Left lobe of liver (tissue), 2 donors: ENCODE measurements around the gene SLC34A1. TPM values are rescaled to one million over a fixed set of nuclear protein-coding genes. Genes with fewer than 3 reads are reported as not detected.

ENCODE experiments used
- ATAC-seq: fragments of 200-7000 bp; cut with Tn5 transposase; one replicate; pipeline ENCODE4 v1.9.1; 2020; ENCODE audit warnings: mild to moderate bottlenecking, moderate library complexity
- DNase-seq: peaks from one replicate; pipeline ENCODE4 v3.0.0-alpha.2; 2020; ENCODE audit warnings: low spot score
- total RNA-seq: library from RNA; stranded (reverse); gene quantifications from one replicate; pipeline ENCODE4 v1.2.1, GENCODE V29; 2021
- donor health status: DM: no; HTN: no; CAD: no; lungs with moderate emphysema.
- donor health status: DM: no; HTN: yes; CAD: no.

The SLC34A1 gene
- total RNA-seq, 1 donor from 2014 or later = 3.0 TPM

- ATAC-seq (no peak), DNase-seq (no peak)
Observed at GRCh38 chr5:177385720-177386119, 1.5 kb downstream of the SLC34A1 start.

- DNase-seq (no peak), ATAC-seq (no peak)
Observed at GRCh38 chr5:177386542-177386941, 2.3 kb downstream of the SLC34A1 start.

DNA sequence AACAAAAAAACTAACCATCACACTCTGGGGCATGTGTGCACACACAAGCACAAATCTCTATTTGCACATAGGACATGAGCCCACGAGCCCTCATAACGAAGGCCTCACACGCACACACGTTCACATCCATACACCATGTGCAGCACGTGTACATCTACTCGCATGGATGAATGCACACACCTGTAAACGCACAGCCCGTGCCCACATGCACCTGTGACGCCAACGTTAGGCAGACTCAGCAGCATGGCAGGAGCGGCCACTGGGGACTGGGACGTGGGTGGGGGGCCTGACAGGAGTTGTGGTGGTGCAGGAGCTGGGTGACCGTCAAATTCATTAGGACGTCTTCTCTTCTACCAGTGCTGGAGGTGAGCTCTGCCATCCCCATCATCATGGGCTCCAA, 3.2 kb downstream of the SLC34A1 start:
- DNase-seq = no peak
- ATAC-seq = no peak

DNA sequence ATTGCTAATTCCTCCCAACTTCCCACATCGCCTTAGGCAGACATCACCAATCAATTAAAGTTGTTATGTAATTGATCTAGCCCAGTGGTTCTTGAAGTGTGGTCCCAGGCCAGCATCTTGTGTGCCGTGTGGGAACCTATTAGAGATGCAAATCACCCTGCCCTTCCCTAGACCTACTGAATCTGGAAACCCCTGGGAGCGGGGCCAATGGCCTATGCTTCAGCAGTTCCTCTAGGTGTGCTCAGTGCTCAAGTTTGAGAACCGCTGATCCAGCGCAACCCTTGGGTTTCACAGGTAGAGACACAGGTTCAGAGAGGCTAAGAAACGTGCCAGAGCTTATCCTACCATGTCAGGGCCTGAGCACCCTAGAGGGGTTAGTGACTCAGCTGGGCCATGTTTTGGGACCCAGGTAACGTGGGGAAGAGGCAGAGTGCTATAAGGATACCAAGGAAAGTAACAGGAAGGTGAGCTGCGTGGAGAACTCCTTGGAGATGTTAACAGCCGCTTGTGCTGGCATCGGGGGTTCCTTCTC, 4.4 kb downstream of the SLC34A1 start:
- DNase-seq (no peak), ATAC-seq (no peak)

DNA sequence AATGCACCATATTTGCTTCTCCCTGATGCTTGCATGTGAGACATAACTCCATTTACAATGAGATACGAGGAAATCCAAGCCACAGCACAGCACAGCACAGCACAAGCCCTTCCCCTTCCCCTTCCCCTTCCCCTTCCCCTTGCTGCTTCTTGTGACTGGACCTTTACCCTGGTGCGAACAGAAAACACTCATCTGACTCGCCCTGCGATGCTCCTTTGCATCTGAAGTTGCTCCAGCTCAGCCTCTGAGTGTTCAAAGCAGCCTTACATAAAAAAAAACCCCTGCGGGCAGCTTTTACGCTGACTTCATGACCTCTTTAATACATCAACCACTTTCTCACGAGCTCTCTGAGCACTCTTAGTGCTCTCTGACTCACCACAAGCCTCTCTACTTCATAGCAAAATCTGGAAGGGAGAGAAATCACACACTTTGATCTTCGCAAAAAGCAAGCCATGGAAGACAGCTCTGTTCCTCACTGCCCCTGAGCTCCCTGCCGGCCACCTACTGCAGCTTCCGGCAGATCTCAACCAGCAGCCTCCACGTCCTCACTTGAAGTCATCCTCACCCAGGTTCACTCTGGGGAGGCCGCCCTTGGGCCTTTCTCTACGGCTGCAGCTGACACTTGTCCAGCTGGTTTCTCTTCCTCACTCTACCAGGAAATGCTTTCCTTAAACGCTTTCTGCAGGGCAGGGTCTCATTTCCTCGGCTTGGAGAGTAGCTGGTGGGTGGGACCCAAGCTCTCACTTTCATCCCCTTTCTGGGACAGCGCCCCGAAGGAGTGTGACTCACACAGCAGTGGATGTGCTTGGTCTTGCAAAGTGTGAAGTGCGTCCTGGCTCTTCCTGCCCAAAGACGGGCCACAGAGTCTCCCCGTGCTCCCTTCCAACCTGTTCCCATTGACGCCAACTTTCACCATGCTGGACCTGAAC, 5.3 kb downstream of the SLC34A1 start:
- DNase-seq (no peak), ATAC-seq (peak; percentile 4)

GRCh38 chr5:177390363-177391300, 6.4 kb downstream of the SLC34A1 start:
- ATAC-seq (peak; percentile 96), DNase-seq (no peak)

DNA sequence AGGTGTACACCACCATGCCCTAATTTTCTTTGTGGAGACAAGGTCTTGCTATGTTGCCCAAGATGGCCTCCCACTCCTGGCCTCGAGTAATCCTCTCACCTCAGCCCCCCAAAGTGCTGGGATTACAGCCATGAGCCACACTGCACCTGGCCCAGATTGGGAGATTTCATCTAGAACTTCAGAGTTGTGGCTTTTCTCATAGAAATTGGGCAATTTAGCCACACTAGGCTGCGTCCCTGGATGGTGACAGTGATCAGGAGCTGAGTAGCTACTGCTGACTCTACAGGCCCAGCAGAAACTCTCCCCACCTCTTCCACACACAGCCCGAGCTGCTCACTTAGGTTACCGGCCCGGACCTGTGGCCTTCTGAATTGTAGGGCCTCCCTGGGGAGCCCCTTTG, 8.5 kb downstream of the SLC34A1 start:
- no peak for ATAC-seq
- no peak for DNase-seq

DNA sequence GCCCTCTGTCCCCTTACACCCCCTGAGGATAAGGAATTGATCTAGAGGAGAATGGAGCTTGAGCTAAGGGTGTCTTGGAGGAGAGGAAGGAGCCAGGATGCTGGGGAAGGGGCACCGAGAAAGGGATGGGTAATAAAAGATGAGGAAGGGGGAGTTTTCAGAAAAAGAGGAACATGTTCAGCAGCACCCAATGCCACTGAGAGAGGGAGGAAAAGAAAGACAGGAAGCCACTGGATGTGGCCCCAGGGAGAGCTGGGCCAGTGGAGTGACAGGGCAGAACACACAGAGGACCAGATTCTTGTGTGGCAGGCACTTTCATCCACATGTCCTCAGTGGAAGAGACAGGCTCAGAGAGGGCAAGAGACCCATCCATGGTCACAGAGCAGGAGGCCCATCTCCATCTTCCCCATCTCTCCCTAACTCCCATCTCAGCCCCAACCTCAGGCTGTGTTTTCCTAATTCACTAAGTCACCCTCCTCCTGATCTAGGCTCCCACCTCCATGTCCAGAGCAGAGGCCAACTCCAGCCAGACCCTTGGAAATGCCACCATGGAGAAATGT, 9.1 kb downstream of the SLC34A1 start:
- ATAC-seq = no peak
- DNase-seq = no peak

DNA sequence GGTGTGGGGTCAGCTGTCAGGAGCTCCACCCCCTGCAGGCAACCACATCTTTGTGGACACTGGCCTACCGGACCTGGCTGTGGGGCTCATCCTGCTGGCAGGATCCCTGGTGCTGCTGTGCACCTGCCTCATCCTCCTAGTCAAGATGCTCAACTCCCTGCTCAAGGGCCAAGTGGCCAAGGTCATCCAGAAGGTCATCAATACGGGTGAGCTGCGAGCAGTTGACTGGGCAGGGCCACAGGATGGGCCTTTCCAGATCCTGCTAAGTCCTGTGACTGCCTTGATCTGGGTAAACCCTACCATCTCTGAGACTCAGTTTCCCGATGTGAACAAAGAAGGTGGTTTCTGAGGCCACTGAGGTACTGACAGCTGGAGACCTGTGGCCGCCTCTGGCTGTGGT, 9.8 kb downstream of the SLC34A1 start:
- ATAC-seq (no peak), DNase-seq (no peak)

DNA sequence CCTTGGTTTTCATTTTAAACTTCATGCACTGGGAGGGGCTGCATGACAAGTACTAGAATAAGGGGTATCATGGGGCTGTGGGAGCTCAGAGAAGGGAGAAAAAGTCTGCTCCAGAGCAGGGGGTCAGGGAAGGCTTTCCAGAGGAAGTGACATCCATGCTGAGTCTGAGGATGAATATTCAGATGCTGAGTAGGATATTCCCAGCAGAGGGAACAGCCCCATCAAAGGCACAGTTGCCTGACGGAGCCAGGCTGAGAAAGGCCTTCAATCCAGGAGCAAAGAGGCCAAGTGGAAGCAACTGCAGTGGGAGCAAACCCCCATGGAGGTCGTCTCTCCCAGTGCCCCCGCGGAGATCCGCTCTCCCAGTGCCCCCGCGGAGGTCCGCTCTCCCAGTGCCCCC, 11.8 kb downstream of the SLC34A1 start:
- no peak for DNase-seq
- ATAC-seq = no peak

GRCh38 chr5:177396807-177397206, 12.6 kb downstream of the SLC34A1 start:
- no peak for ATAC-seq
- DNase-seq = no peak

GRCh38 chr5:177397875-177398390, 13.7 kb downstream of the SLC34A1 start:
- DNase-seq (no peak), ATAC-seq (no peak)

DNA sequence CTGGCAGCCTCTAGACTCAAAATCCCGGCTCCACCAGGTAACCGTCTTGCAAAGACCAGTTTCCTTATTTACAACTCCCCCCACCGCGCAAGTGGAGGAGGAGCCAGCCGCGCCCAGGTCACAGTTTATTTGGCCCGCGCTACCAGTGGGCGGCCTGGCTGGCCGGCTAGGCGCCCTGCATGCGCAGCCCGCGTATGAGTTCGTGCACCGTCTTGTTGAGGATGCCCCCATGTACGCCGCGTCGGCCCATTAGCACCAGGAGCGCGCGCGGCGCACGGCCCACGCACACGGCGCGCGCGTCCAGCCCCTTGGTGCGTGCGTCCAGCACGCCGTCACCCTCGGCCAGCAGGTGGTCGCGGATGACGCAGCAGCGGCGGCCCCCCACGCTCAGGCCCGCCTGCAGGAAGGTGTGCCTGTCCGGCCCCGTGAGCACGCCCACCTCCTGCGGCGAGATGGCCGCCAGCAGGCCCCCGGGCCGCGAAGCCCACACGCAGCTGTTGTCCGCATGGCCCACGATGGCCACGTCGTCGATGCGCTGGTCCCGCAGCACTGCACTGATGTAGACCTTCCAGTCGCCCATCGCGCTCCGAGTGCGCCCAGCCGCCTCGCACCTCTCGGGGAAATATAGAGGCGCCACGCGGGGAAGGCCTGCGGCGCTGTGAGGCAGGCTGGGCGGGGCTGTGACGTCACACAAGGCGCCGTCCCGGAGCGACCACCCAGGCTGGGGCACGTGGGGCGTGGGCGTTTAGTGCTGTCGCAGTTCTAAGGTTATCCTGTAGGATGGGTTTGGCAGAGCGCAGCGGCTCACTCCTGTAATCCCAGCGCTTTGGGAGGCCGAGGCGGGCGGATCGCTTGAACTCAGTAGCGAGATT, 16.0 kb downstream of the SLC34A1 start, which contains the start of gene PFN3:
Gene PFN3 (minus strand): TSS at position 665 of the 872 bp plus-strand sequence. CDS start 85 bp downstream, at position 580.
- ATAC-seq = peak; percentile 71
- no peak for DNase-seq

GRCh38 chr5:177402271-177403043, 18.2 kb downstream of the SLC34A1 start:
- ATAC-seq (no peak), DNase-seq (no peak)

GRCh38 chr5:177403102-177403791, 19.0 kb downstream of the SLC34A1 start:
- no peak for ATAC-seq
- no peak for DNase-seq

DNA sequence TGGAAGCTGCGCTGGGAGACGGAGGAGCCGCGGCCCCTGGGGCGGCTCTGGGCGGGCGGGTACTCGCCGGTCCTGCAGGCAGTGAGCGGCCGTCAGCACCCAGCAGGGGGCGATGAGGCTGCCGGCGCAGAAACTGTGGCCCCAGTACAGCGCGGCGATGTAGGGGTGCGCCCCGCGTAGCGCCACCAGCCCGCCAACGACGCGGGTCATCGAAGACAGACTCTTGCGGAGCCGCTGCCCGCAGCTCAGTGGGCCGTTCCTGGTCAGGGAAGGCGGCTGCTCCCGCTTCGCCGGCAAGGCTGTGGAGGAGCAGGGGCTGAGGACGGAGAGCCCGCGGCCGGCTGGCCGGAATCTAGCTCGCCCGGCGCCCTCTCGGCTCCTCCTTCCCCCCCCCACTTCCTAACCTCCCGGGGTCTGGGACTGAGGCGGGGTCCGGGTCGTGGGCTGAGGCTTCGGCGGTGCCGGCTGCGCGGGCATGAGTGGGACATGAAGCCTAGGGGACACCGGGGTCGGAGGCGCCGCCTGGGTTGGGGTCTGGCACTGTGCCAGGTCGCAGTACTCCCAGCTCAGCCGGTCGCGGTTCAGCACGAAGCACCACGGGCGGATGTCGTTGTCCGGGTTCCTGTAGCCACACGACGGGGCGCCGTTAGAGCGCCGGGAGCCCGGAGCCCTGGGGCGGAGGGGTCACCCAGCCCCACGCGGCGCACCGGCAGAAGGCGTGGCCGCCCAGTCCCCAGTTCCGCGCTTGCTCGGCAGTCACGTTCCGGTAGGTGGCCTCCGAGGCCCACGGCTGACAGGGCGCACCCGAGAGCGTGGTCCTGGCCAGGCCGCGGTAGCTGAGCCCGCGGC, 19.8 kb downstream of the SLC34A1 start:
- DNase-seq (peak; percentile 83), ATAC-seq (peak; percentile 80)

DNA sequence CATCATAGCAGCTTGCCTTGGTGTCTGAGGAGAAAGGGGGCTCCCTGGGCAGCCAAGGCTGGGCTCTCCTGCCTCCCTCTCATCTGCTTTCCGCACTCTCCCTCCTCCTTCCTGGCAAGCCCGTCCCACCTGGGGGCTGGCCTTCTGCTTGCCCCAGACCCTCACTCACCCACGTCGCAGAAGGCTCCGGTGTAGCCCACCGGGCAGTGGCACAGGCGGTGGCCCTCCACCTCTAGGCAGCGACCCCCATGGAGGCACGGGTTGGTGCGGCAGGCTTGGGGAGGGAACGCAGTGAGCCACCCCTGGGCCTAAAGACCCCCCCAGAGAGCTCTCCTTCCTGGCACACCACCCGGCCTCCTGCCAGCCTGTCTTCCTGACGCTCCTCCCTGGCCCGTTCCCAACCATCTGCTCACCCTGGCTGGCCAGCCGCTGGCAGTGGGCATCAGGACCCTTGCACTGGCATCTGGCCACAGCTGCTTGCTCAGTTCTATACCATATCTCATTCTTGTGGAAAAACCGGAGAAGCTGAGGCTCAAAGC, 20.5 kb downstream of the SLC34A1 start:
- ATAC-seq (no peak), DNase-seq (no peak)
